GM19023 (cell line): ENCODE results near the gene BOLA2B.

ENCODE experiments used
- ATAC-seq: cut with Tn5 transposase; IDR thresholded peaks from one replicate; pipeline ENCODE4 v1.9.1; 2021; ENCODE audit warnings: mild to moderate bottlenecking, moderate library complexity; ENCODE audit not compliant: unreplicated experiment

The BOLA2B gene

DNA sequence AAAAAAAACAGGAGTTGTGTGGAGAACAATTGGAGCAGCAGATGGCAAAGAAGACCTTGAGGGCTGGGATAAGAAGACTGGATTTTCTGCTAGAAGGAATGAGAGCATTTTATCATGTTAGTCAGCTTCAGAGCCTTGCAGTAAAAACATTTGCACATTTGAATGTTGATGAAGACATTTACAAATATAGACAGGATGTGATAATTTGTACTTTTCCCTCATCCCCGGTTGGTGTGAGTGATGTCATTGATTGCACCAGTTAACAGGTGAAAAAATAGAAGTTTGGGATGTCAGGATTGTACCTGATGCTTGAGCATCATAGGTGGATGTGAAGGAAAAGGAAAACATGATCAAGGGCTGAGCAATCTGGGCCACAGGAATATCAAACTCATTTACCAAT is 47.8 kb downstream of the BOLA2B start:
- no peak for ATAC-seq

DNA sequence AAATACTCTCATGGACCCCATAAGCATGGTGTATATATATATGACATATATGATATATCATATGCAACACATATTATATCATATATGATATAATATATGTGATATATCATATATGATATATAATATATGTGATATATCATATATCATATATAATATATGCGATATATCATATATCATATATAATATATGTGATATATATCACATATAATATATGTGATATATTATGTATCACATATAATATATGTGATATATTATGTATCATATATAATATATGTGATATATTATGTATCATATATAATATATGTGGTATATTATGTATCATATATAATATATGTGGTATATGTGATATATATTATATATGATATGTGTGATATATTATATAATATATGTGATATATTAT is 48.5 kb downstream of the BOLA2B start:
- no peak for ATAC-seq

DNA sequence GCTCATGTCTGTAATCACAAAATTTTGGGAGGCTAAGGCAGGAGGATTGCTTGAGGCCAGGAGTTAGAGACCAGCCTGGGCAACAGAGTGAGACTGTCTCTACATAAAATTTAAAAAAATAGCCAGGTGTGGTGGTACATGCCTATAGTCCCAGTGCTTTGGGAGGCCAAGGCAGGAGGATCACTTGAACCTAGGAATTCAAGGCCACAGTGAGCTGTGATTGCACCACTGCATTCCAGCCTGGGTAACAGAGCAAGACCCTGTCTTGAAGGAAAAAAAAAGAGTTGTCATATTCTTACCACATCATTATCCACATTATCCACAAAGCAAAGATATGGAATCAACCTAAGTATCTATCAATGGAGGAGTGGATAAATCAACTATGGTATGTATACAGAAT is 49.4 kb downstream of the BOLA2B start:
- ATAC-seq = no peak

DNA sequence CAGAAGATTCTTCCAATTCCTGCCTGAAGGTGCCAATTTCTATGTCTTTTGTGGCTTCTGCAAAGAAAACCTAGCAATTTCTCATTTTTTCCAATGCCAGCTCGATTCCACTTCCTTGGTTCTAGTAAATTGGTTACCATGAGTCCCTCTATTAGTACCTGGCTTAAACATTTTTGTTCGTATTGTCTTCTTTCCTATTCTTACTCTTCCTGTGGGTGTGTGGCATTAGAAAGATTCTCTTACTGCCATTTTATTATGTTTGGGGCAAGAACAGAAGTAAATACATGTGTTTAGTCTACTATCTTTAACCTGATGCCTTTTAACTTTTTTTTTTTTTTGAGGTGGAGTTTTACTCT is 50.1 kb downstream of the BOLA2B start:
- no peak for ATAC-seq
